Fibroblast of the conjunctiva (primary cell): Measurements from ENCODE around the gene CSPG4.
A peak's percentile ranks its signal among the peaks of the same experiment; 100 is the strongest.

ENCODE experiments used
- DNase-seq: peaks from one replicate; pipeline ENCODE4 v3.0.0-alpha.2; 2010; ENCODE audit warnings: low read depth

Gene CSPG4

DNA sequence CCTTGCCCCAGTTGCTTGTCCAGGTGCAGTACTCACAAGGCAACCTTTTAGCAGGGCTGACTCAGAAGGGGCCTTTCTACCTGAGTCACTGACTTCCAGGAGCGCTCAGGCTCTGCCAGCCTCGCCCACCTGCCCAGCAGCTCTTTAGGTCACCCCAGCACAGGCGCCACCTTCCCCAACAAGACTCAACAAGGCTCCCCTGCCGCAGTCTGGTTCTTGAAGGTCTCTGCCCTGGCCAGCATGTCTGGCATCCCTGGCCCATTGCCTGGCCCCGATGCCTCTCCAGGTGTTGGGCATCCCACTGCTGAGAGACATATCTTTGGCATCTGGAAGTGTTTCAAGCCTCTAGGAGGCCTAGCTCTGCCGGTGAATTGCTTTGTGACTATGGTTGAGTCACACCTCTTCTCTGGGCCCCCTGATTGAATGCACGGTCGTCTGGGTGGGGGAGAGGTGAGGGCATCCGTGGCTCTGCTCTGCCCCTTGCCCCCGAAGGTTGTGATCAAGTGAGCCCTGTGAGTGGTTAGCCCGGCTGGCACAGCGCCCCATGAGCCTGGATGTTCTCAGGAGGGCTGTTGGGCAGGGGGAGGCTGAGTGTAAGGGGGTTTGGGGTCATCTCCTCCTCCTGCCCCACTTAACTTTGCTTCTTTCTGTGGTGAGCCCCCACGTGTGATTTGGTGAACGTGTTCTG lies 43.3 kb downstream of the CSPG4 start:
- DNase-seq, result no peak

GRCh38 chr15:75666823-75667501 lies 45.7 kb downstream of the CSPG4 start:
- peak; percentile 94 for DNase-seq

- no peak for DNase-seq
Measured at GRCh38 chr15:75663931-75664421, 48.7 kb downstream of the CSPG4 start.

GRCh38 chr15:75662823-75663519 lies 49.7 kb downstream of the CSPG4 start:
- DNase-seq, result no peak

DNA sequence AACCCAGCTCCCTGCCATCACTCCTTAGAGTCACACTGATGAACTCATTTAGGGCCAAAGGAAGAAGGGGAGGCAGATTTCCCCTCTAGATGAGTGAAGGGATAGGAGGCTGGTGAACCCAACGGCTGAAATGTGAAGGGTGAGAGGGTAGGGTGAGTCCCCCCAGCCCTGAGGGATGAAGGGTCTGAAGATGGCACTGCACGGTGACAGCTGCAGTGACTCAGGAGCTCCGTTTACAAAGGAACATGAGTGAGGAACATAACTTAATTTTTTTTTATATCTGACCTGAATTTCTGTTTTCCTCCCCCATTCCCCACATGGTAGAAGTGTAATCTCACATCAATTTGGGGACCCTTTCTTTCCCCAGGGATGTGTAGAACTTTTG lies 50.9 kb downstream of the CSPG4 start:
- no peak for DNase-seq

- peak; percentile 86 for DNase-seq
Measured at GRCh38 chr15:75661100-75661755, 51.4 kb downstream of the CSPG4 start.

GRCh38 chr15:75659928-75660645 lies 52.6 kb downstream of the CSPG4 start:
- DNase-seq, result no peak

GRCh38 chr15:75659141-75659771 lies 53.4 kb downstream of the CSPG4 start:
- no peak for DNase-seq

DNA sequence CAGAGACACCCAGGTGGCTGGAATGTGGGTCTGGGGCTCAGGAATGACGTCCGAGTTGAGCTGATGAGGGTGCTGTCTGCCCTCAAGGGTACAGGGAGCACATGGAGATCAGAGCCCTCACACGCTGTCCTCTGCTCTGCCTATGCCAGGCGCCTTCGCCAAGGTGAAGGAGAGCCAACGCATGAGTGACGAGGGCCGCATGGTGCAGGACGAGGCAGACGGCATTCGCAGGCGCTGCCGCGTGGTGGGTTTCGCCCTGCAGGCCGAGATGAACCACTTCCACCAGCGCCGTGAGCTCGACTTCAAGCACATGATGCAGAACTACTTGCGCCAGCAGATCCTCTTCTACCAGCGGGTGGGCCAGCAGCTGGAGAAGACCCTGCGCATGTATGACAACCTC lies 55.8 kb downstream of the CSPG4 start:
- DNase-seq, result no peak

DNA sequence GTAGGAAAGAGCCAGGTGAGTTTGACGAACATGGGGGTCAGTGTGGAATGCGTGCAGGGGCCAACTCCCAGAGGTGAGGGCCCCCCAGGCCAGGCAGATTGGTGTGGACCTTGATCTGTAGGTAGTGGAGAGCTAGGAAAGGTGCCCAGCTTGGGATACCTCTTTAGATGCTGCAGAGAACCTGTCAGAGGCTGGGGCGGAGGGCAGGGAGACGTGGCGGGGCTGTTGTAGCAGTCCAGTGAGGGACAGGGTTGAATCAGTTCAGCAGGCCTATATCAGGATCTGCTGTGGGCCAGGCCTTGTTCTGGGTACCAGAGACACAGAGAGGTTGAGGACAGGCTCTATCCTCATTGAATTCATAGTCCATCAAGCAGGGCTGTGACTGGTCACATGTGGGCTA lies 56.3 kb downstream of the CSPG4 start:
- DNase-seq, result no peak

DNA sequence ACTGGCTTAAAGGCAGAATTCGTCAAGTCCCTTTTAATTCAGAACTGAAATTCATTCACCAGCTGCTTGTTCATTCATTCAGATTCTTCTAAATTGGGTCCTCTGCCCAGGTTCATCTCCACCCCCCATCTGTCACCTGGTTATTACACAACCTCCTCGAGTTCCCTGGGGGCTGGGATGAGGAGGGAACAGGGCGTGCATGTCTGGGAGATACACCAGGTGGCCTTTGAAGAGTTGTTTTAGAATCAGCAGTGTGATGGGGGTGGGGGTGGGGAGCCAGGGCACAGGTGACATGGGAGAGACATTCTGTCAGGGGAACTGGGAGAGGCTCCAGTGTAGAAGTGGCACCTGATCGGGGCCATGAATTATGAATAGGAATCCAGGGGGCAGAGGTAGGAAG lies 56.7 kb downstream of the CSPG4 start:
- no peak for DNase-seq

DNA sequence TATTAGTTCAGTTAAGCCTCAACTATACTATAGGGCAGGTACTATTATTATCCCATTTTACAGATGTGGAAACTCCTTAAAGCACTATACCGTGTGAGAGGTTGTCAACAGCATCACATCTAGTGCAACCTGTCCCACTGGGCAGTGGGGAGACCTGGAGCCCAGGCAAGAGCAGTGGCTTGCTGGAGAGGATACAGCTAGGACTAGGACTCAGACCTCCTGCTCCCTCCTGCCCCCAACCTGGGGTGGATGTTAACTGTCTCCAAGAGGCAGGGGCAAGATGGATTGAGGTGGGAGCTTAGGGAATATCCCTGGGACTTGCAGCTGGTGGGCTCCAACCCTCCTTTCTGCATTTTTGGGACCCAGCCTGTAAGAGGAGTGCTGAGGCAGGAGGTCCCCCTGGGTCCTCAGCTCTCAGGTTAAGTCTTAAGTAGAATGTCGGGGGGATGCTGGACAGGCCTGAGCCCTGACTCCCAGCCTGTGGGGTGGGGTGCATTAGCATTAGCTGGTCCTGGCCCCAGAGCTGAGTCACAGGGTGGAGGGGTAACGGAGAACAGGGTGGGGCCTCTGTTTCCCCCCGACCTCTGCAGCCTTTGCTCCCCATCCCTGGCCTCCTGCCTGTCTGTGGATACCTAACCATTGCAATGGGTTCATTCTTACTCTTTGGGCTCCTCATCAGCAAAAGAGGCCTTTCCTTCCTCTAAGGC lies 58.3 kb downstream of the CSPG4 start:
- no peak for DNase-seq

- DNase-seq, result no peak
Measured at GRCh38 chr15:75653347-75653913, 59.2 kb downstream of the CSPG4 start.

- DNase-seq, result no peak
Measured at GRCh38 chr15:75651810-75652543, 60.7 kb downstream of the CSPG4 start.

GRCh38 chr15:75650908-75651809 lies 61.5 kb downstream of the CSPG4 start:
- DNase-seq, result no peak

DNA sequence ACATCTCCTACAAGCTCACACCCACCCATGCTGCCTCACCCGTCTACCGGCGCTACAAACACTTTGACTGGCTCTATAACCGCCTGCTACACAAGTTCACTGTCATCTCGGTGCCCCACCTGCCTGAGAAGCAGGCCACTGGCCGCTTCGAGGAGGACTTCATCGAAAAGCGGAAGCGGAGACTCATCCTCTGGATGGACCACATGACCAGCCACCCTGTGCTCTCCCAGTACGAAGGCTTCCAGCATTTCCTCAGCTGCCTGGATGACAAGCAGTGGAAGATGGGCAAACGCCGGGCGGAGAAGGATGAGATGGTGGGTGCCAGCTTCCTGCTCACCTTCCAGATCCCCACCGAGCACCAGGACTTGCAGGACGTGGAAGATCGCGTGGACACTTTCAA lies 62.8 kb downstream of the CSPG4 start:
- no peak for DNase-seq

- no peak for DNase-seq
Measured at GRCh38 chr15:75649045-75649761, 63.4 kb downstream of the CSPG4 start.
